ENCODE results near the gene CSRNP2. TPM values are rescaled to one million over a fixed set of nuclear protein-coding genes. Genes with fewer than 3 reads are reported as not detected.
"Not testable (repeated sequence)": the region's sequence is repeated elsewhere in the genome, so short reads cannot be mapped to it uniquely, and the experiment has no call there.

CSRNP2 gene
- polyA plus RNA-seq, 3 donors: 35.3 to 42.4 (median 41.8) TPM

DNA sequence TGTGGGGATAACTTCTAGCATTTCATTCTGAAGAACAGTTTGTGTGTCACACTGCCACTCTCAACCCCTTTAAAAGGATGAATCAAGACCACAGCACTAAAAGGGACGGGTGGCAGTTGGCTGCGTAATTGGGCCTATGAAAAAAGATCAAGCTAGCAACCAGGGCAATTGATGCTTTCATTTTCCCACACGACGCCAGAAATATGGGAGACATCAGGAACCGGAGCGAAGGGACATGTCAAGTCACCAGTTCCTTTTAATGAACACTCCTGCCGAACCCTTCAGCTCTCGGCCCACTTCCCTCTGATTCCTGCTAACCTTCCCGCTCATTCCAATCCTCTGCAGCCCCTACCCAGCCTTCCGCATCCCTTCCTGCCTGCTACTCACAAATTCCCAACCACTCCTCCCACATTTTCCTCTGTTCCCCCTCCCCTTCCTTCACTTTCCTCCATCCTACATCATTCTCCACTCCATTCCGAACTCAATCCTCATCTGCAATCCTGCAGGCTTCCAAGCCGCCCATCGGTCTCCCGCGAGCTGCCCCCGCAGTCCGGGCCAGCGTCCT is 753 bp downstream of the CSRNP2 start:
- DNase-seq: peak; percentile 63

DNA sequence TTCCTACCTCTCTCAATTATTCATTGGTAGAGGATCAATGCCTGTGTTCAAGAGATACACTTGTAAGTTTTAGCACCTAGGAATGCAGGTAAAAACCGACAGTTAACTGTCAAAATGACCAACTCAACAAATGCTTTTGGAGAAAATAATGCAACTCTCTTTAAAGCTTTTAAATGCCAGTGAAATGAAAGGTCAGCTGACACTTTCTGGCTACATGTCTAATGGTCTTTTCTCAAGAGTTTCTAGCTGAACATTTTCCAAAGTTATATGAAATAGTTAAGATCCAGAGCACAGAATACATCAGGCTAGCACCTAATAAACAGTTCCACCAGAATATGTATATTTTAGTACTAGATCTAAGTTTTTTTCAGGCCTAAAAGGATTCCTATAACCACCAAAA is 2.0 kb downstream of the CSRNP2 start:
- DNase-seq: no peak

DNA sequence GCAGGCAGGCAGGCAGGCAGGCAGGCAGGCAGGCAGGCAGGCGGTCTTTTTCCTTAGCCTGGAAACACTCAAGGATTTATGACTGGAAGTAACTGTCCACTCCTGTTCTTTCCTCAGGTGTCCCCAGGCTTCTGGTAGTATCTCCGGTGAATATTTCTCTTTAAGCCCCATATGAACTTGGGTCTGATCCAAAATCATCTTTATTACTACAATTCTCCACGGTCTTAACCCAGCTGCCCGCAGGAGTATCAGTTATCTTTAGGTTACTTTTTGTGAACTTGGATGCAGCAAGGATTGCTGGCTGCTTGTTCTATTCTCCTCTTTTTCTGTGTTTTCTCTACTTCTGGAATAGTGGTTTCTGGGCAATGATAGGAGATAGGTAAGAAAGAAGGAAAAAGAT is 3.3 kb downstream of the CSRNP2 start:
- no peak for DNase-seq

DNA sequence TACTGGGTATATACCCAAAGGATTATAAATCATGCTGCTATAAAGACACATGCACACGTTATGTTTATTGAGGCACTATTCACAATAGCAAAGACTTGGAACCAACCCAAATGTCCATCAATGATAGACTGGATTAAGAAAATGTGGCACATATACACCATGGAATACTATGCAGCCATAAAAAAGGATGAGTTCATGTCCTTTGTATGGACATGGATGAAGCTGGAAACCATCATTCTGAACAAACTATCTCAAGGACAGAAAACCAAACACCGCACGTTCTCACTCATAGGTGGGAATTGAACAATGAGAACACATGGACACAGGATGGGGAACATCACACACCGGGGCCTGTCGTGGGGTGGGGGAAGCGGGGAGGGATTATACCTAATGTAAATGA is 4.5 kb downstream of the CSRNP2 start:
- DNase-seq: not testable (repeated sequence)

DNA sequence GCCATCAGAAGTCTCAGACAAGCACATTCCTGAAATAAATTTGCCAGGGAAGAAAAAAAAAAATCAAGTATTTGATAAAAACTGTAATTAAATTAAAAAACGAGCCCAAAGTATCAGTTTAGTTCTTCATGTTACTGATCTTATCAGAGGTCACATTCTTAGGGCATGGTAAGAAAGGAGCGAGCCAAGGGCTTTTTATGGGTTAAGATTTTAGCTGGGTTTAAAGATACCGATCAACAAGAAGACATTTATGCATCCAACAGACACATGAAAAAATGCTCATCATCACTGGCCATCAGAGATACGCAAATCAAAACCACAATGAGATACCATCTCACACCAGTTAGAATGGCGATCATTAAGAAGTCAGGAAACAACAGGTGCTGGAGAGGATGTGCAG is 5.0 kb downstream of the CSRNP2 start:
- DNase-seq: not testable (repeated sequence)

DNA sequence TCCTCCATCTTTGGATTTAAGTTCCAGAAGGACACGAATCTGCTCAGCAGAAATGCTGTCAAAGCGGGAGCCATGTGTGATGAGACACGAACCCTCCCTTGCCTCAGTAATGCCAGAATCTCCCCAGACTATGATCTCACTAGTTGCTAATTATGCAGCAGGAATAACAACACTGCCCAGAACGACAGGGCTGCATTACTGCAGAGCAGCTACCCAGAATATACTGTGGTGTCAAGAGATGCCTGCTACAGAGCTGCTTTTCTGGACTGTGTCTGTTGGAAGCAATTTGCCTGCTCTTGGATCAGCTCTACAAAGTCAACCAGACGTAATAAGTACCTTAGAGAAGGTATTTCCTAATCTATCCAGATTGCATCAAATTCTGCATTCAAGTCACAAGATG is 5.5 kb downstream of the CSRNP2 start:
- no peak for DNase-seq

DNA sequence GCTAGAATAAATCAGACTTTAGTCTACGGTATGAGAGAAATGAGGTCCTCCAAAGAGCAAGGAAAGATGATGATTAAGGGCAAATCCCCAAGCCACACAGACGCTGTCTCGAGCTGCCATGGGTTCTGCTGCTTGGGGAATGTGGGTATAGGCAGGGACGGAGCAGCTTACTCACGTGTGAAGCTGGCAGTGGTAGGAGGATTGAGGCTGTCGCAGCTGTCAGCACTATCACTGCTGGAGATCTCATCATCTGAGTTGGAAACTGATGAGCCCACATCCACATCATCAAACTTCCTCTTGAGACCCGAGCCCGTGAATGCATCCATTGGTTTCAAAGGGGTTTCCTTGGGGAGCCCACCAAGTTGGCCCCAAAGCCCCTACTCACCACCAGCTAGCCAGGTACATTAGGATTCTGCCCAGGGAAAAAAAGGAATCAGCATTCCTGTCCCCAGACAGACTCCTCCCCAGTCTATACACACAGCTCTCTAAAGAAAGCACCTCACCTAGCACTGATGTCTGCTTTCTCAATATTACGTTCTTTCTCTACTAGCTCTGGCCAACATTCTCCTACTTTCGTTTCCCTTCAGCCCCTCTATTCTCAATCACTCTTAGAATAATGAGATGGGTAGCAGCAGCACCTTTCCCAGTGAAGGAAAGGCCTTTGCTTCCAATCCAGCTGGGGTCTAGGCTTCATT is 7.0 kb downstream of the CSRNP2 start:
- no peak for DNase-seq

DNA sequence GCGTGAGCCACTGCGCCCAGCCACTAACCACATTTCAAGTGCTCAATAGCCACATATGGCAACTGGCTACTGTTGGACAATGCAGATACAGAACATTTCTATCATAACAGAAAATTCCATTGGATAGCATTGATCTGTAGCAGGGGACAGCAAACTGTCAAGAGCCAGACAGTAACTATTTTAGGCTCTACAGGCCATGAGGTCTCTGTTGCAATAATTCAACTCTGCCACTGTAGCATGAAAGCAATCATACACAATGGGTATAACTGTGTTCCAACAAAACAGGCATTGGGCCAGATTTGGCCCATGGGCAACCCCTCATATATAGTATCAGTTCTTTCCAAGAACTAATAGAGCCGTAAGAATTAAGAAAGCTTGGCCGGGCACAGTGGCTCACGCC is 8.0 kb downstream of the CSRNP2 start:
- DNase-seq: no peak

DNA sequence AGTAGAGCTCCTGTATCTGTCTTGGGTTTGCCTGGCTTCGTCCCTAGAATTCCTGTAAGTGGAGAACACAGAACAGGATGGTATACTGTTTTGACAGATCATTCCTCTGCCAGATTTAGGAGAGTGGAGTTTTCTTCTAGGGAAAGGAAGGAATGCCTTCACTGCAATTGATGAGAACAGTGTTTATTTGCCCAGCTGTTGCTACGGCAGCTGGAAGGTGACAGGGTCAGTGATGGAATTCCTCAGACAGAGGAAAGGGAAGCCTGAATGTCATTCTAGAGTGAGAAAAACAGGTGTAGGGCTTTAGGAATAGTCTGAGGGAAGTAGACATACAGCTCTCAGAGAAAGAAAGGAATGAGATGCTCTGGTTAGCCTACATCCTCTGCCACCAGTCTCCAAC is 11.7 kb downstream of the CSRNP2 start:
- peak; percentile 23 for DNase-seq

DNA sequence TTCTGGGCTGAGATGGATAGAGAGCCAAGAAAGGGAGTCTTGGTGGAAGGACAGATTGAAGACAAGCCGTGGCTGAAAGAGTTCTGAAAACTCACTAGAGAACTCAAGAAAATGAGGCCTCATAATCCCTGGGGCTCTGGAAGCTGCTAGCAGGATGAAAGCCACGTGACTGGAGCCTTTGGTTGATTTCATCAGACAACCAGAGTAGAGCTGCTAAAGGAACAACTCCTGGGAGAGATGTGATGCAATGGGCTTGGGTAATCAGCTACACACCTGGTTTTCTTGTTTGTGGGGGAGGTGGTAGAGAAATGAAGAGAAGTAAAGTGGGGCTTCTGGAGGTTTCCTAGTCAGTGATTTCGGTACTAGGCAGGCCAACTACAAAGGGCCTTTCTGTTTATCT is 13.4 kb downstream of the CSRNP2 start:
- no peak for DNase-seq

DNA sequence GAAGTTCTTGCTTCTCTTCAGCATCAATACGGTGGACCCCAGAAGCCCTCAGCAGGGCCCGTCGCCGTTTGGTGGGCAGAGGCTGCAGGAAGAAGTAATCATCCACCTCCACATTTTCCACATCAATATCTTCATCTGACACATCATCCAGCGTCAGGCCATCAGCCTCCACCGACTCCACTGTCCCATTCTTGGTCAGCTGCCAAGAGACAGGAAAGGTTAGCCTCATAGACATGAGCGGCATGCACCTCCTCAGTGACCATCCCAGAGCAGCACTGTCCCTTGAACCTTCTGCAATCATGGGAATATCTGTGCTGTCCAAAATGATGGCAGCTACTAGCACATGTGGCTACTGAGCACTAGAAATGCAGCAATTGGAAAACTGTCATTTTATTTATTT is 15.6 kb downstream of the CSRNP2 start:
- no peak for DNase-seq

DNA sequence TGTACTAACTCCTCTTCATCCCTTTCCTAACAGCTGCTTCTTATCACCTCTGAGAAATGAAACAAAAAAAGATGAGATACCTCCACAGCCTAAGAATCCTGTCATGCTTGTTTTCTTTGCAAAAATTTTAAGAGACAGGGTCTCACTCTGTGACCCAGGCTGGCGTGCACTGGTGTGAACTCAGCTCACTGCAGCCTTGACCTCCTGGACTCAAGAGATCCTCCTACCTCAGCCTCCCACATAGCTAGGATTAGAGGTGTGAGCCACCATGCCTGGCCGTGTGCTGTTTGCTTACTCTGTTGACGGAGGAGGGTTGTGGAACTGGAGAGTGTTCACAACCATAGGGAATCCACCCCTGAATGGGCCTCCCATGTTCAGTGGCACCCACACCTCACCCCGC is 16.2 kb downstream of the CSRNP2 start:
- no peak for DNase-seq

DNA sequence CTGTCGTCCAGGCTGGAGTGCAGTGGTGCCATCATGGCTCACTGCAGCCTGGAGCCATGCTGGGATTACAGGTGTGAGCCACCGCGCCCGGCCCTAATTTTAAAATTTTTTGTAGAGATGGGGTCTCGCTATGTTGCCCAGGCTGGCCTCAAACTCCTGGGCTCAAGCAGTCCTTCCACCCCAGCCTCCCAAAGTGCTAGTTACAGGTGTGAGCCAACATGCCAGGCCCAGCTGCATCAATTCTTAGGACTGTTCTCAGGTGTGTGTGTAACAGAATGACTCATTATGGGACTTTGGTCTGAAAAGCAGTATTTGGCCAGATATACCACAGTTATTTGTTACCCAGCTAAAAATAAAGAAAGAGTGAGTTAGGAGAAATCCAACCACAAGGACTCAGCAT is 17.9 kb downstream of the CSRNP2 start:
- no peak for DNase-seq

DNA sequence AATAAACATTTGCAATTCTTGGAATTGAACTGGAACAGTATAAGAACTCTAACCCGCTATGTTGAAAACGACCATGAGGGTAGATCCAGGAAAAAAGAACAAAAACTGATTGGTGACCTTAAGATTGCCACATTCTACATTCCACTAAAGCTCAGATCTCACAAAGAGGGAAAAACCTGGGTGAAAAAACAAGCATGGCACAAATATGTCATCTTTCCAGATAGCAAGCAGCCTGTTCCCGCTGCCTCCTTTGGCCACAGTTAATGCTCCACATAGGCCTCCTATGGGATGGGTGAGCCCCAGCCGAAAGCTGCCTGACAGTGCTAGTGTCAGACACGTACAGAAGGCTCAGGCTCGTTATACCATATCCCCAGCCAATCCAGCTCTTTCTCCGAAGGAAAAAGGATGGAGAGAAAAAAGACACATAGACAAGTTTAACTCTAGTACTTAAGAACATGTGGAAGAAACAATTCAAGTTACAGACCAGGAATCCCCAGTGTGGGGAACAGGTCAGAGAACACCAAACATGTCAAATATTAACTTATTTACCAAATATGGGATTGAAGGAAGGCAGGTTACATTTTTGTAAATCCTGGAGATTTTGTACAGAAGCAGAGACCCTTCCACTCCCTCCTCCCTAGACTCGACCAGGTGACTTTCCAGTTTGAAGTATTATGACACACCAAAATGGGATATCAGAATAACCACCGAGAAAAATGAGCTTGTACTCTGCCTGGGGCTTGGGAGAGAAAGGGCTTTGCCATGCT is 20.6 kb downstream of the CSRNP2 start:
- no peak for DNase-seq

DNA sequence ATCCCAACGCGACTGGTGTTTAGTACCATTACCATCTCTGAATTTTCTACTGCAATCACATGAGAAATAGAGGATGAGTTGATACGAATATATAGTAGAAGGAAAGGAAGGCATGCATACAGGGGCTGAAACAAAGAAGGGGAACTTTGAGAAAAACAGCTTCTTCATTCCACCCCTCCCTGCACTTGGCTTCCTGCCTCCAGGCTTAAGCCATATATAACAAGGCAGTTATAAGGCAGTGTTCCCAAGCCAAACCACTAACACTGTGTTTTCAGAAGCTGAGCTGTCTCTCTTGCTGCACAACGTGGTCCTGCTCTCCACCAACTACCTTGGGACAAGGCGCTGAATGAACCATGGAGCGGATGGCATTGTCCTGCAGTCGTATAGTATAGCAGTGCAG is 24.3 kb downstream of the CSRNP2 start:
- no peak for DNase-seq

DNA sequence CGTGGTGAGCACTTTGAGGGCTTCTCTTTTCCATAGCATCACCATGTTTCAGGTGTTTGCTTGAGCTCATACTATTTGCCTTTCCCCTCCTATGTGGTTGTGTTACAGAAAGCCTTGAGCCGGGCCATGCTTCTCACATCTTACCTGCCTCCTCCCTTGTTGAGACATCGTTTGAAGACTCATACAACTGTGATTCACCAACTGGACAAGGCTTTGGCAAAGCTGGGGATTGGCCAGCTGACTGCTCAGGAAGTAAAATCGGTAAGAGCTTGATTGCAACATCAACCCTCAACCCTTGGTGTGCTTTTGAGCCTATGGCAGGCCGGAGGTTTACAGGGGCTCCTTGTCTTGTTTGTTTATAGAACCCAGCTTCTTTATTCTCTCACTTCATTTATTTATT is 27.2 kb downstream of the CSRNP2 start:
- DNase-seq: no peak

DNA sequence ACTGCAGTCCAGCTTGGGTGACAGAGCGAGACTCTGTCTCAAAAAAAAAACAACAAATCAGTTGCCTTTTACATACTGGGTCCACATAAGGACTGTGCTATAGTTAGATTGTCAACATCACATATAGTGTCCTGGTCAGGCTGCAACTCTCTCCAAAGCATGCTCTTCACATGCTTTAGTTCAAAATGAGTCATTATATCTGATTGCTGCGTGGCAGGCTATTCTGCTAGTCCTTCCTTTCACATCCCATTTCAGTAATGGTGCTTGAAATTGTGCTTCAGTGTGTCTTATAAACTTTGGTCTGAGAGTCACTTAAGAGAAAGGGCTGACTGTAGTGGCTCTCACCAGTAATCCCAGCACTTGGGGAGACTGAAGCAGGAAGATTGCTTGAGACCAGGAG is 28.3 kb downstream of the CSRNP2 start:
- no peak for DNase-seq

DNA sequence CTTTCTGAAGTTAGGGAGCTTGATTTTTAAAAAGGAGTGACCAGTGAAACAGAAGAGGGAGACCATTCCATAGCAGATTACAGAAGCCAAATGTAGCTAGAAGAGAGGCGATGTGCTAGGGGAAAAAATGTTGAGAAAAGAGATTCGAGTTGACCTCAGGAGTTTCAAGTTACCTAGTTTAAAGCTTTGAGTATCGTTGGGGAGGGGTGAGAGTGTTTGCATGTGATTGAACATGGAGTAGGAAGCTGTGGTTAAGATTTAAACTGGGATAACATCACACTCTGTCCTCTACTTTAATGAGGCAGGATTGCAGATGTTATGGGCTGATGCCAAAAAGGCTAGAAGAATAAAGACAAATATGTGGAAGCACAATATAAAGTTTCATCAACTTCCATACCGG is 31.6 kb downstream of the CSRNP2 start:
- no peak for DNase-seq

DNA sequence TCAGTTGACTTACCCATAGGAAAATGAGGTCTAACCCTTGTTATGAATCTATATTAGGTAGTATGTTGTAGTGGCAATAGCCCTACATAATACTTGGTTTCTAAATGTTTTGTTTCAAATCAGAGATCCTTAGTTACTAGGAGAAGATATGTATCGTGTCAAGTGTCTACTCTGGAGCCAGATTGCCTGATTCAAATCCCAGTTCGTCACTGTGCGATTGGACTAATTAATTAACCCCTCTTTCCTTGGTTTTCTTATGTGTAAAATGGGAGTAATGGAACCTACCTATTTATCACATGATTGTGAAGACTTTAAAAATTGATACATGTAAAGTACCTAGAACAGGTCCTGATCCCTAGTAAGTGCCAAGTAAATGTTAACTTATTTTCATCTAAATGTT is 33.9 kb downstream of the CSRNP2 start:
- DNase-seq: no peak

DNA sequence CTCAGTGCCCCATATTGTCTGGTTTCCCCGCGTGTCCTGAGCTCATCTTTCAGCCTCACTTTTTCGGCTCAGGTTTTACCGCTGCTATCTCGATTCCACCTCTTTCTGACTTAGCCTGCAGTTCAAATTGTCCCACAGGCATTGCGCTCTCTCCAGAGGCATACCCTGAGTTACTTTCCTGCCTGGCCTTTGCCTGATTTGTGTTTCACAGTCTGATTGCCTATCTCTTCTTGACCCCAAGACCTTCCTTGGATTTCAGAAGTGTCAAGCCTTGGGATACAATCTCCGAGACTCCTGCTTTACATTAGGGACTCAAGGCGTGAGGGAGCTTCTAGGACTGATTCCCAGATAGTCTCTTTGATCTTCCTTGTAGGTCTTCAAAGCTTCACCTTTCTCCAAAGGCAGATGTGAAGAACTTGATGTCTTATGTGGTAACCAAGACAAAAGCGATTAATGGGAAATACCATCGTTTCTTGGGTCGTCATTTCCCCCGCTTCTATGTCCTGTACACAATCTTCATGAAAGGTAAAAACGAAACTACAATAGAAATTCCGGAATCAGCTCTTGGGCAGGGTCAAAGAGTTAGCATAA is 34.6 kb downstream of the CSRNP2 start:
- DNase-seq: no peak

DNA sequence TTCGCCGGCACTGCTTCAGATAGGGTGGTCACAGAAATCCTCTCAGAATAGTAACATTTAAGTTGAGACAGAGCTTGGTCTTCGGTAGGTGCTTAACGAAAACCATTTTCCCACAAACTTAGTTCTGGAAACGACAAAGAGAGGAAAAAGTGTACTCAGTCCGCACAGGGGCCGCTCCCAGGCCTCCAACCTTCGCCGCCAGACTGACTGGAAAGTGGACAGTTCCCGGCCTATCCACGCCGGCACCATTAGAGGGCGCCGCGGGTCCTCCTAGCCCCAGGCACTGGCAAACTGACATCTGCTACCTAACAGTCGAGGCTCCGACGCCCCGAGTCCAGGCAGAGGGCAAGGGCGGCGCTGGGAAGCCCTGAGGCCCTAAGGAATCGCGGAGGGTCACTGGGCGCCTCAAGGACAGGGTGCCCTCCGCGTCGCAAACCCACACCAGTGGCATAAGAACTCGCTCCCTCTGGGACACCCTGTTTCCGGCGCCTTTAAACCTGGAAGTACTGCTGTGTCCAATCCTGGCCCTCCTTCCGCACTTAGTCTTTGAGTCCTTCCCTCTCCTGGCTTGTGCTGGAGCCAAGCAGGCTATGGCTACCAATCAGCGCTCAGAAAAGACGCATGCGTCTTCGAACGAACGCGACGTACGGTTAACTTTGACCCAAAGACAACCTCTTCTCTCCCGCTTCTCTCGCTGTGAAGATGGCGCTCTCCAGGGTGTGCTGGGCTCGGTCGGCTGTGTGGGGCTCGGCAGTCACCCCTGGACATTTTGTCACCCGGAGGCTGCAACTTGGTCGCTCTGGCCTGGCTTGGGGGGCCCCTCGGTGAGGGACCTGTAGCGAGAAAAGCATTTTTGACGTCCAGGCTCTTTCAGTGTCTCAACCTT is 35.5 kb downstream of the CSRNP2 start, which contains the start of gene LETMD1:
LETMD1 (plus strand) TSS at position 673 of the 886 bp plus-strand sequence; CDS start at position 703, 30 bp downstream.
- peak; percentile 98 for DNase-seq

DNA sequence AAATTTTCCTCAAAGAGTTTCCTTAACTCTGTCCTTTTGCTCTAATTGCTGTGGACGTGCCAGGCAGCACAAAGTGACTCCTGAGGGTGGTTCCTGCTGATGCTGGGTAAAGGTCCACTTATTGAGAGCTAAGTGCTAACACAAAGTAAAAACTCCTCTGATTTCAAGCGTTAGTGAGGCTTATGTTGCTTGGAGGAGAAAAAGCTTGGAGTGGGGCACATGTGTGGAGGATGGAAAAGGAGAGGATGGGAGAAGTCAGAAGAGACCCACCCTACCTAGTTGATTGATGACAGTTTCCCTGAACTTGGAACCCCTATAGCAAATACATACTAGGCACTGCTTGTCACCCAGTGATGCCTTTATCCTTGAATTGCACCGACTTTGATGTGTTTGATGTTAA is 47.1 kb downstream of the CSRNP2 start:
- no peak for DNase-seq

Data from renal pelvis (tissue), 4 donors.